Heart left ventricle (tissue), 16 donors: Measurements from ENCODE around the gene AMIGO3. TPM values are rescaled to one million over a fixed set of nuclear protein-coding genes. Genes with fewer than 3 reads are reported as not detected.

ENCODE experiments used
- ATAC-seq, 4 donors: fragments of 200-7000 bp; cut with Tn5 transposase; one replicate each; pipeline ENCODE4 v1.9.1; 2020 to 2022; ENCODE audit warnings: moderate library complexity in 4 of 4, mild to moderate bottlenecking in 3 of 4, moderate number of reproducible peaks in 1 of 4
- DNase-seq, 5 donors: peaks; one replicate each; pipeline ENCODE4 v3.0.0-alpha.2; 2020
- H3K27ac ChIP-seq, 12 donors: fragments of 200-600 bp; sonication (generic) in 4 of 12; one replicate each; pipeline versions ENCODE4 v1.5.0 to v1.8.0; 2016 to 2022; ENCODE audit warnings: mild to moderate bottlenecking in 2 of 12
- H3K27me3 ChIP-seq, 9 donors: fragments of 200-600 bp; sonication (generic) in 2 of 9; one replicate each; pipeline versions ENCODE4 v1.5.1 to v1.8.0; 2016 to 2022; ENCODE audit warnings: mild to moderate bottlenecking in 3 of 9
- H3K36me3 ChIP-seq, 9 donors: fragments of 200-600 bp; sonication (generic) in 2 of 9; one replicate each; pipeline versions ENCODE4 v1.5.0 to v1.8.0; 2018 to 2022; ENCODE audit warnings: mild to moderate bottlenecking in 2 of 9
- H3K4me1 ChIP-seq, 12 donors: fragments of 200-600 bp; sonication (generic) in 4 of 12; one replicate each; pipeline versions ENCODE4 v1.5.0 to v1.8.0; 2016 to 2022; ENCODE audit warnings: mild to moderate bottlenecking in 3 of 12
- H3K4me3 ChIP-seq, 12 donors: fragments of 200-600 bp; sonication (generic) in 4 of 12; one replicate each; pipeline versions ENCODE4 v1.5.0 to v1.8.0; 2017 to 2022; ENCODE audit warnings: mild to moderate bottlenecking in 9 of 12, moderate library complexity in 4 of 12
- H3K9me3 ChIP-seq, 12 donors: fragments of 200-600 bp; sonication (generic) in 4 of 12; one replicate each; pipeline versions ENCODE4 v1.5.0 to v1.8.0; 2016 to 2022; ENCODE audit warnings: mild to moderate bottlenecking in 1 of 12
- CTCF ChIP-seq, 12 donors: fragments of 200-600 bp; sonication (generic) in 4 of 12; IDR thresholded peaks; one replicate each; pipeline versions ENCODE4 v1.5.0 to v1.8.0; 2018 to 2022; ENCODE audit warnings: antibody characterized with exemption in 12 of 12, mild to moderate bottlenecking in 5 of 12
- POLR2A ChIP-seq, 2 donors: fragments of 450-650 bp; IDR thresholded peaks; one replicate each; pipeline ENCODE4 v1.6.1; 2017; ENCODE audit warnings: antibody characterized with exemption in 2 of 2, mild to moderate bottlenecking in 2 of 2, moderate library complexity in 2 of 2
- WGBS, 4 donors: extraction: QIAGEN DNeasy Blood & Tissue Kit in 2 of 4; methylation state at CpG; one replicate each; pipeline versions ENCODE4 v1.1.5 to v1.1.7; 2013 to 2018; 5-methylcytosine and 5-hydroxymethylcytosine counted together
- intact Hi-C, 10 donors: fragments of 100-400 bp; cut with DNase I; formaldehyde crosslinking; loops; one replicate each; pipeline versions ENCODE4 v1.11.1 to v1.14.2; 2022
- polyA plus RNA-seq, 2 donors: library from polyadenylated mRNA; stranded (reverse); fragments of 200-250 nt; gene quantifications; one replicate each; pipeline ENCODE4 v1.2.3, GENCODE V29; 2013
- total RNA-seq, 9 donors: library from RNA; depleted of rRNA in 2 of 9; stranded (reverse); fragments of >200 nt in 2 of 9; fragmentation: NEBNext Ultra II Directional in 3 of 9; extraction: Animal tissue kit (Norgen Biotek cat#: 25700) in 3 of 9; gene quantifications; one replicate each; pipeline versions ENCODE4 v1.1.0 to v1.2.4, GENCODE V29; 2016 to 2023
- donor health status: ischemic (EF 13 %, LVEDD 7.1; RV severe dilation, severe dysfunction).
- donor health status: healthy with polysubstance abuse.
- donor health status: DM: no; HTN: yes; CAD: no.
- donor health status: DM: no; HTN: no; CAD: no.
- donor health status: ischemic (EF 25% LVEDD 6.9; RV normal size, moderate dysfunction).
- donor health status: ischemic (EF 25% LVEDD 5.7; RV mildly dilated, moderate dysfunction).
- donor health status: healthy.
- donor health status: DM: yes; HTN: yes; CAD: no.
- donor health status: ischemic (EF 35%, LVEDD 5.7; RV mildly dilated, moderate dysfunction).
- donor health status: nonischemic (EF 11% LVEDD 7.7; RV severe dilation, severe dysfunction).
- donor health status: DM: yes; HTN: yes; CAD: no.
- donor health status: PGD.
- donor health status: ischemic (EF 29% LVEDD 5.4; RV normal size, mild dysfunction).
- donor health status: nonischemic (EF 23%, LVEDD 6.1; RV moderate dilation, normal function).

Gene AMIGO3
- total and polyA plus RNA-seq, 11 donors = 0.14 to 1.4 (median 0.69) TPM; not detected in 6

DNA sequence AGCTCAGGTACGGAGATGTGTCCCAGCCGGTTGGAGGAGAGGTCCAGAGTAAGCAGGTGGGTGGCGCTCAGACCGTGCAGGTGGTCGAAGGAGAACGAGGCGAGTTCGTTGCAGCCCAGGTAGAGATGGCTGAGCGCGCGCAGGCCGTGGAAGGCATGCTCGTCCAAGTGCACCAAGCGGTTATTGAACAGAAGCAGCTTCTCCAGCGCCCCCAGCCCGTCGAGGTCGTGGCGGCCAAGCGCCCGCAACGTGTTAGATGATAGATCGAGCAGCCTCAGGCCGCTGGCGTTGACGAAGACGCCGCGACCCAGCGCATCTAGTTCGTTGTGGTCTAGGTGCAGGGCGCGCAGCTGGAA, 648 bp downstream of the AMIGO3 start:
- Histone ChIP-seq H3K27me3 (no peaks in the 10 kb centered on the region), H3K9me3 (no peaks in the 10 kb centered on the region), H3K4me1 (peaks cover 13 to 36% (median 21%) of the 10 kb centered on the region in 12 donors), H3K36me3 (peaks cover 0 to 52% (median 38%) of the 10 kb centered on the region in 9 donors), H3K4me3 (peak overlapping the region; percentile 29 to 72 (median 63)), H3K27ac (peak overlapping the region in 3 of 12 donors; percentile 60 to 72 (median 64))
- ATAC-seq (peak in 1 of 4 donors; percentile 0), DNase-seq (peak in 1 of 5 donors; percentile 61)
- WGBS, 4 donors = 11 to 17% (median 13%) methylated on average over 33 of the region's 33 CpGs
- intact Hi-C loops = loop anchor here in 2 of 10 donors (10.0 kb wide), 2 partner anchors 116 to 186 kb away; partner anchors contain the start of gene MST1R (in 1 of the 2)
- no peak for TF ChIP-seq POLR2A (IDR thresholded peaks at IDR 0.05)
- no peak for TF ChIP-seq CTCF (IDR thresholded peaks at IDR 0.05)

- Histone ChIP-seq H3K36me3 (peaks cover 2 to 56% (median 38%) of the 10 kb centered on the region in 9 donors), H3K4me3 (peak overlapping the region in 8 of 12 donors; percentile 47 to 72 (median 64)), H3K9me3 (no peaks in the 10 kb centered on the region), H3K27me3 (no peaks in the 10 kb centered on the region), H3K4me1 (peaks cover 13 to 35% (median 20%) of the 10 kb centered on the region in 12 donors), H3K27ac (no peak overlapping the region)
- intact Hi-C loops = loop anchor here in 2 of 10 donors (10.0 kb wide), 2 partner anchors 117 to 187 kb away; partner anchors contain the start of gene MST1R (in 1 of the 2)
- TF ChIP-seq CTCF (IDR thresholded peaks at IDR 0.05) = no peak
- no peak for TF ChIP-seq POLR2A (IDR thresholded peaks at IDR 0.05)
- 64 to 80% (median 73%) methylated on average over 50 to 75 of the region's 75 CpGs for WGBS, 4 donors
- ATAC-seq = no peak
- DNase-seq = peak in 3 of 5 donors; percentile 23 to 63 (median 35)
These were observed 1.3 kb downstream of the AMIGO3 start for GRCh38 chr3:49717959-49718857.

GRCh38 chr3:49717211-49717958, 2.1 kb downstream of the AMIGO3 start:
- 84 to 92% (median 89%) methylated on average over 13 to 14 of the region's 14 CpGs for WGBS, 4 donors
- DNase-seq (peak in 2 of 5 donors; percentile 21 to 40), ATAC-seq (no peak)
- H3K9me3 ChIP-seq = no peaks in the 10 kb centered on the region
- H3K27ac ChIP-seq = no peak overlapping the region
- no peaks in the 10 kb centered on the region for H3K27me3 ChIP-seq
- intact Hi-C loops = loop anchor here in 2 of 10 donors (10.0 kb wide), 2 partner anchors 117 to 187 kb away; partner anchors contain the start of gene MST1R (in 1 of the 2)
- H3K4me3 ChIP-seq = no peak overlapping the region
- peaks cover 6 to 27% (median 13%) of the 10 kb centered on the region in 12 donors for H3K4me1 ChIP-seq
- H3K36me3 ChIP-seq = peaks cover 2 to 61% (median 39%) of the 10 kb centered on the region in 9 donors
- TF ChIP-seq POLR2A (IDR thresholded peaks at IDR 0.05) (no peak), CTCF (IDR thresholded peaks at IDR 0.05) (no peak)
